Measurements from ENCODE around the gene SLIT1. TPM values are rescaled to one million over a fixed set of nuclear protein-coding genes. Genes with fewer than 3 reads are reported as not detected.
A peak's percentile ranks its signal among the peaks of the same experiment; 100 is the strongest.

Gene SLIT1
- total and polyA plus RNA-seq, 2 experiments from 2014 or later, result not detected

DNA sequence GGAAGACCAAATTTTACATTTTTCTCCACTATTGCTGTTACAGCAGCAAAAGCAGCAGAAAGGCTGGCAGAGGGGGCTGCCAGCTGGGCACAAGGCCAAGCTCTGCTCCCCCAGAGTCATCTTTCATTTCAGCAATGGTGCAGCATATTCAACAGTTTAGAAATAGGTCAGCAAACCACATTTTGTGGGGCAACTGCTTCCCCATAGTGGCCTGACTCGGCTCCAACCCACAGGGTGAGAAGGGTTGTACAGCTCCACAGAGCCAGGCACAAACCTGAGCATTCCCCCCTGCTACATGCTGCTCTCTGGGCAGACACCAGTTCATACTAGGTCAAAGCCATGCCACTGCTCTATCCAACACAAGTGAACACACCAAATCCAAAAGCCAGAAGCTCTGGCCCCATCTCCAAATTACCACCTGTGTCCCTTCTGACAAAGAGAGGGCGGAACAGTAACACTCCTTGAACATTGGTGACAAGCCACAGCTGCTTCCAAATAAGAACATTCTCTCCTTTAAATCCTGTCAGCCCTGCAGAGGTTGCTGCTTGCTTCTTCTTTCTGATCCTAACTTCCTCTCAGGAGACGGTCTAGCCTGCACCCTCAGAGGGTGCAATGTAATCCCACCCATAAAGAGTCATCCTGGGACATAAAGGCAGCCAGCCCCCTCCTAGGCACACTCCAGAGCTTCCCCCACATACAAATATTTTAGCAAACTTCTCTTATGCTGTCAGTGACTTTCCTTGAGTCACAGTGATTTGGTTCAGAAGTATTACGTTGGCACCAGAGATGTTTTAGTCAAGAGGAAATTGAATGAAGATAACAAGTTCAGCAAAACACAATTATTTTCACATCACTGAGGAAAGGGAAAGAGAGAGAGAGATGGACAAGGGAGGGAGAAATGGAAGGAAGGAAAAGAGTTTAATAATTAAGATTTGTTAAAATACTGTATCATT is 39.0 kb upstream of the SLIT1 start:
- Histone ChIP-seq H3K9me3 (ENCODE audit: low read depth) (no peaks in the 10 kb centered on the region), H2AFZ (no peak overlapping the region), H3K9me2 (ENCODE audit: insufficient read depth) (no peaks in the 10 kb centered on the region), H3K9ac (no peak overlapping the region), H3F3A (ENCODE audit: insufficient read depth) (peaks cover 15% of the 10 kb centered on the region; the same call in 1 of the 2 replicates), H4K20me1 (ENCODE audit: insufficient read depth) (no peaks in the 10 kb centered on the region), H3K79me2 (ENCODE audit: insufficient read depth) (no peaks in the 10 kb centered on the region), H3K36me3 (ENCODE audit: low read depth) (no peaks in the 10 kb centered on the region), H3K27ac (no peak overlapping the region), H3K4me1 (ENCODE audit: insufficient read depth) (peaks cover 22% of the 10 kb centered on the region), H3K4me2 (ENCODE audit: unreplicated experiment) (peak overlapping the region; percentile 29), H3K4me3 (no peak overlapping the region), H3K27me3 (replicated peaks; ENCODE audit: insufficient read depth) (no peaks in the 10 kb centered on the region)
- TF ChIP-seq EZH2 (IDR thresholded peaks at IDR 0.05; ENCODE audit: insufficient read depth, poor library complexity, severe bottlenecking) (no peak), EZH2phosphoT487 (IDR thresholded peaks at IDR 0.05; ENCODE audit: insufficient read depth, low read depth) (no peak)
- WGBS, 2 experiments (ENCODE audit: low coverage in 1 of 2, low lambda C conversion rate in 2 of 2, missing lambda C conversion rate in 2 of 2), result 45 to 54% methylated on average over 4 of the region's 4 CpGs
- peak; percentile 51 for DNase-seq
- in situ Hi-C loops (cut with MboI), result loop anchor here (25.0 kb wide), 1 partner anchor 837 kb away; no protein-coding TSS in a partner anchor

GRCh38 chr10:97222326-97222961 is 36.7 kb upstream of the SLIT1 start:
- H3K9me2 ChIP-seq (ENCODE audit: insufficient read depth), result no peaks in the 10 kb centered on the region

GRCh38 chr10:97220355-97220754 is 34.6 kb upstream of the SLIT1 start:
- peaks cover 24% of the 10 kb centered on the region for H3K4me1 ChIP-seq (ENCODE audit: insufficient read depth)
- no peaks in the 10 kb centered on the region for H3K27me3 ChIP-seq (replicated peaks; ENCODE audit: insufficient read depth)
- no peaks in the 10 kb centered on the region for H3K79me2 ChIP-seq (ENCODE audit: insufficient read depth)
- no peak for DNase-seq
- H3K9ac ChIP-seq, result no peak overlapping the region
- H3K4me3 ChIP-seq, result no peak overlapping the region
- in situ Hi-C loops (cut with MboI), result loop anchor here (25.0 kb wide), 1 partner anchor 833 kb away; no protein-coding TSS in a partner anchor
- no peaks in the 10 kb centered on the region for H3K9me2 ChIP-seq (ENCODE audit: insufficient read depth)
- no peak overlapping the region for H3K27ac ChIP-seq
- H3K36me3 ChIP-seq (ENCODE audit: low read depth), result no peaks in the 10 kb centered on the region
- no peak overlapping the region for H2AFZ ChIP-seq
- no peak overlapping the region for H3K4me2 ChIP-seq (ENCODE audit: unreplicated experiment)
- WGBS, 2 experiments (ENCODE audit: low coverage in 1 of 2, low lambda C conversion rate in 2 of 2, missing lambda C conversion rate in 2 of 2), result 96 to 99% methylated on average over 3 of the region's 3 CpGs
- H3K9me3 ChIP-seq (ENCODE audit: low read depth), result no peaks in the 10 kb centered on the region
- peaks cover 24% of the 10 kb centered on the region for H3F3A ChIP-seq (ENCODE audit: insufficient read depth)
- TF ChIP-seq EZH2 (IDR thresholded peaks at IDR 0.05; ENCODE audit: insufficient read depth, poor library complexity, severe bottlenecking) (no peak), EZH2phosphoT487 (IDR thresholded peaks at IDR 0.05; ENCODE audit: insufficient read depth, low read depth) (no peak)
- H4K20me1 ChIP-seq (ENCODE audit: insufficient read depth), result no peaks in the 10 kb centered on the region

More at GRCh38 chr10:97222326-97222961, 36.7 kb upstream of the SLIT1 start:
- TF ChIP-seq EZH2phosphoT487 (IDR thresholded peaks at IDR 0.05; ENCODE audit: insufficient read depth, low read depth) (no peak), EZH2 (IDR thresholded peaks at IDR 0.05; ENCODE audit: insufficient read depth, poor library complexity, severe bottlenecking) (no peak)
- Histone ChIP-seq H3K79me2 (ENCODE audit: insufficient read depth) (no peaks in the 10 kb centered on the region), H3K4me1 (ENCODE audit: insufficient read depth) (peaks cover 24% of the 10 kb centered on the region), H3K36me3 (ENCODE audit: low read depth) (no peaks in the 10 kb centered on the region), H3K9ac (no peak overlapping the region), H3K4me2 (ENCODE audit: unreplicated experiment) (no peak overlapping the region), H2AFZ (no peak overlapping the region), H3K4me3 (no peak overlapping the region), H3K27me3 (replicated peaks; ENCODE audit: insufficient read depth) (no peaks in the 10 kb centered on the region), H3F3A (ENCODE audit: insufficient read depth) (peaks cover 19% of the 10 kb centered on the region), H3K27ac (no peak overlapping the region), H3K9me3 (ENCODE audit: low read depth) (no peaks in the 10 kb centered on the region), H4K20me1 (ENCODE audit: insufficient read depth) (no peaks in the 10 kb centered on the region)
- 97 to 99% methylated on average over 6 of the region's 6 CpGs for WGBS, 2 experiments (ENCODE audit: low coverage in 1 of 2, low lambda C conversion rate in 2 of 2, missing lambda C conversion rate in 2 of 2)
- DNase-seq, result no peak
- in situ Hi-C loops (cut with MboI), result loop anchor here (25.0 kb wide), 1 partner anchor 835 kb away; no protein-coding TSS in a partner anchor

DNA sequence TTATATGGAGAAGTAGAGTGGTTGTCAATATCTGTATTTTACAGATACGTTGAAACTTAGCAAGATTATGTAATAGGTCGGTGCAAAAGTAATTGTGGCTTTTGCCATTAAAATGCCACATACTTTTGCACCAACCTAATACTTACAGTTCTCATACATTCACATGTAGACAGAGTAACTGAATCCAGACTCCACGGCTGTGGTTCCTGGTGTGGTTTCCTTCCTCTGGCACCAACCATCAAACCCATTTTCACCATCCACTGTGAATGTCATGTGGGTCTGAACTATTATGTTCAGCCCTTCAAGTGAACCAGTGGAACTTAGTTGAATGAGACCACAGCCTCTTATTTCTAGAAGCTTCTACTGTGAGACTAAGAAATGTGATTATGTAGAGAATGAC is 31.5 kb upstream of the SLIT1 start:
- Histone ChIP-seq H3K79me2 (ENCODE audit: insufficient read depth) (no peaks in the 10 kb centered on the region), H3K27me3 (replicated peaks; ENCODE audit: insufficient read depth) (no peaks in the 10 kb centered on the region), H3K4me3 (no peak overlapping the region), H4K20me1 (ENCODE audit: insufficient read depth) (no peaks in the 10 kb centered on the region), H3K4me2 (ENCODE audit: unreplicated experiment) (peak overlapping the region; percentile 54), H3K9me3 (ENCODE audit: low read depth) (no peaks in the 10 kb centered on the region), H2AFZ (peak overlapping the region; percentile 67; the same call in 1 of the 2 replicates), H3K9ac (no peak overlapping the region), H3K9me2 (ENCODE audit: insufficient read depth) (no peaks in the 10 kb centered on the region), H3F3A (ENCODE audit: insufficient read depth) (peaks cover 19% of the 10 kb centered on the region), H3K4me1 (ENCODE audit: insufficient read depth) (peaks cover 12% of the 10 kb centered on the region), H3K36me3 (ENCODE audit: low read depth) (no peaks in the 10 kb centered on the region), H3K27ac (peak overlapping the region; percentile 41)
- in situ Hi-C loops (cut with MboI), result loop anchor here (25.0 kb wide), 1 partner anchor 830 kb away; no protein-coding TSS in a partner anchor
- no peak for DNase-seq
- WGBS, 2 experiments (ENCODE audit: low coverage in 1 of 2, low lambda C conversion rate in 2 of 2, missing lambda C conversion rate in 2 of 2), result 96 to 97% methylated on average over 3 of the region's 3 CpGs
- no peak for TF ChIP-seq EZH2 (IDR thresholded peaks at IDR 0.05; ENCODE audit: insufficient read depth, poor library complexity, severe bottlenecking)
- no peak for TF ChIP-seq EZH2phosphoT487 (IDR thresholded peaks at IDR 0.05; ENCODE audit: insufficient read depth, low read depth)

Data from GM23248 (cell line).